Stimulated activated CD8-positive, alpha-beta memory T cell treated with anti-CD3 and anti-CD28 coated beads, Interleukin-7, amount 100 ng/mL, for 1 hour (primary cell): Measurements from ENCODE around the gene COG5.

Experiments used
- DNase-seq, 2 donors: peaks; one replicate each; pipeline ENCODE4 v3.0.0-alpha.2; 2020; ENCODE audit warnings: low read depth in 2 of 2

Gene COG5

DNA sequence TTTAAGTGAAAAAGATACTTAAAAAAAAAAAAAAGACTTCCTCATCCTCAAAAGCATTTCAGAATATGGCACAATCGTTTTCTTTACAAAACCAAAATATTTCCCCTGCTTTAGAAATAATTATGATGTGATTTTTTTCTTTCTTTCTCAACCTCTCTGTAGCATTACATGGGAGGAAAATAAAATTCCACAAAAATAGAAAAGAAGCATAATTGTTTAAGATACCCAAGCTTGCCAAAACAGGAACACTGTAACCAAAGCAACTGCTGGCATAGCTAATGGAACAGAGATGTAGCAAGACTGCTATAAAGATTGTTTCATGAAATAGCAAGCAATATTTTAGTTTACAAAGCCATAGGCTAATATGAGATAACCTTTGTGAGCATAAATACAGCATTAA is 169.4 kb downstream of the COG5 start:
- DNase-seq, result no peak

GRCh38 chr7:107392830-107393229 is 170.9 kb downstream of the COG5 start:
- DNase-seq, result no peak

DNA sequence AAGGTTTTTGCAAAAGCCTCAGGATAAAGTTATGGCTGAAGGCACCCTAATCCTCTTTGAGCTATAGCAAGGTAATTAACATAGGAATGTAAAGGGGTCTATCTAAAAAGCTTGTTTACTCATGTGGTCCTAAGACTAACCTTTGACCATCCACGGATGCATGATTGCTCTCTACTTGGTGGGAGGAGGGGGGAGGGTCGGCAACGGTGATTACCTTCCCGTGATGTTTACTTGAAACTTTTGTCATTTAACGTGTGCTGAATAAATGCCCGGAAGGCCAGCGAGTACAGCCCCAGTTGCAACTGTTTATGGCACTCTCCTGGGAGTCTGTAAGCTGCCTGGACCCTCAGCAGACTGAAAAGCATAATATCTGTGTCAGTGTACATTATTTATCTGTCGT is 172.8 kb downstream of the COG5 start:
- no peak for DNase-seq

GRCh38 chr7:107388604-107389003 is 175.1 kb downstream of the COG5 start:
- DNase-seq, result no peak

GRCh38 chr7:107387573-107388219 is 176.0 kb downstream of the COG5 start:
- no peak for DNase-seq

DNA sequence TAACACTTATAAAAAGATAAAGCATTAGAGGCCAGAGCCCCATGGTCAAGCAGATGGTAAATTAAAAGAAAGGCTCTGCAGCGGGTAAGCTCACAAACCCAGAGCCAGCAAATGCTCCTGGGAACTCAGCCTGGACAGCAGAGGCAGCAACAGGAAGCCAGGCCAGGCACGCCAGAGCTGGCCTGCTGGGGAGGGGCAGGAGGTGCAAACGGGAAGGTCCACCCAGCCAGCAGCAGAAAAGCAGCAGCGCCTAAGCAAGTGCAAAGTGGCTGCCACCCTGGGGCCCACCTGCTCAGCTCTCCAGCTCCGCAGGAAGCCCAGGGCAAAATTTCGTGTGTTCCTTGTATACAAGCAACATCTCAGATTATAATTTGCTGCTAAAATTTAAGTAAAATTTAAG is 176.6 kb downstream of the COG5 start:
- DNase-seq, result no peak

GRCh38 chr7:107386548-107387102 is 177.1 kb downstream of the COG5 start:
- DNase-seq, result no peak

GRCh38 chr7:107384025-107384424 is 179.7 kb downstream of the COG5 start:
- no peak for DNase-seq

GRCh38 chr7:107383203-107383602 is 180.5 kb downstream of the COG5 start:
- no peak for DNase-seq

DNA sequence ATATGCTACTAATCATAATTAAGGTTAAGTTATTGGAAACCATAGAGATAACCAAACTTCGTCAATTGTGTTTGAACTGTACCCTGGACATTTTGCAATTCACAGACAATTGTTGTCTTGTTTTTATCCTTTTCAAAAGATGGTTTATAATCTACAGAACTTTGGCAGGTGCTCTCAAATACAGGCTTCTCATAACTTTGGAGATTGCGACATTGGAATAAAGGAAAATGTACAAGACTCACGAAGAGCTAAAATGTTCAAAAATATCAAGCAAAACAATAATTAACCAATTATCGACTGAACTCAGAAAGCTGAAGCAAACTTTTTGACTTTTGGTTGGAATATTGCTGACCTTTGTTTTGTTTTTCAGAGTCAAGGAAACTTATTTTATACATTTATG is 182.3 kb downstream of the COG5 start:
- no peak for DNase-seq

DNA sequence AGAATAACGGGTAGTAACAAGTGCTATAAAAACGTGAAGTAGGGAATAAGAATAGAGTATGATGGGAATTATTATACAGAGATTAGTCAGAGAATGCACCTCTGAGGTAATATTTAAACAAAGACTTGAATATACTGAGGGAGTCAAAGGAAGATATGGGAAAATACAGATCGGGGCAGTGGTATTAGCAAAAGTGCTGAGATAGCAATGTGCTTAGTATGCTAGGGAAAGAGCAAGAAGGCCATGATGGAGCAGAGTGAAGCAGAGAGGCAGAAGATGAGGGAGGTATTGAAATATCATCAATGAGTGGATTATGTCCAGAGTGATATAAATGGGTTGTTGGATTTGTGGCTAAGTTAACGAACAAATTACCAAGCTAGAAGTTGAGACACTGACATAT is 190.4 kb downstream of the COG5 start:
- no peak for DNase-seq

GRCh38 chr7:107372298-107372697 is 191.4 kb downstream of the COG5 start:
- no peak for DNase-seq

GRCh38 chr7:107370816-107371215 is 192.9 kb downstream of the COG5 start:
- no peak for DNase-seq

DNA sequence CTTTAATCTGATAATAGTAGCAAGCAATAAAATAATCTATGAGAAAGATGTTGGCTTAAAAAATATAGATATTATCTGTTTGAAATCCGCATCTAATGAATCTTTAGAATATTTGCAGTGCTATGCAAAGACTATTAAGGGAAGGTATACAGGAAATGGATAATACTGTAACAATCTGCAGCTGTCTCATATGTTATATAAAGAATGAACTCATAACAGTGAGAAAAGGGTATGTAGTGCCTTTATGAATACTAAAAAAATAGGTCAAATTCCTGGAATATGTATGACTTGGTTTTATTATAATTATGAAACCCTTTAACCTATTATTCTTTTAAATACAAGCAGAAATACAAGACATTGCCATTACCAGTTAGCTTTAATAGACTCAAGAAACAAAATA is 198.9 kb downstream of the COG5 start:
- DNase-seq, result no peak

DNA sequence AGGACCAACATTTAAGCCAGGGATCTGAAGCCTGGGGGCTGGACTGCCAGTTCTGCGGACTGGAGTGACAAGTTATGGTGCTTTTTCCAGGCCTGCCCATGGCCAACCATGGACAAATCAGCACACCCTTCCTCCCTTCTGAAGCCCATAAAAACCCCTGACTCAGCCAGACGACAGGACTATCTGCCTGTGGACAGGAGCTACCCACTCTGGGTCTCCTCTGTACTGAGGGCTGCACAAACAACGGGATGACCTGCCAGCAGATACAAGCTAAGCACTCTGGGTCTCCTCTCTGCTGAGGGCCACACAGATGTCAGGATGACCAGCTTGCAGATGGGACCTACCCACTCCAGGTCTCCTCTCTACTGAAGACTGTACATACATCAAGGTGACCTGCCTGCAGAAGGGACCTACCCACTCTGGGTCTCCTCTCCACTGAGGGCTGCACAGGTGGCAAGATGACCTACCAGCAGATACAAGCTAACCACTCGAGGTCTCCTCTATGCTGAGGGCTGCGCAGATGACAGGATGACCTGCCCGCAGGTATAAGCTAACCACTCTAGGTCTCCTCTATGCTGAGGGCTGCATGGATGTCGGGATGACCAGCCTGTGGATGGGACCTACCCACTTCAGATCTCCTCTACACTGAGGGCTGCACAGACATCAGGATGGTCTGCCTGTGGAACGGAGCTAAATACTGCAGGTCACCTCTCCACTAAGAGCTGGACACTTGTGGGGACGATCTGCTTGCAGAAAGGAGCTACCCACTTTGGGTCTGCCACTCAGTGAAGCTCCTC is 204.0 kb downstream of the COG5 start:
- no peak for DNase-seq

GRCh38 chr7:107355616-107356015 is 208.1 kb downstream of the COG5 start:
- no peak for DNase-seq

DNA sequence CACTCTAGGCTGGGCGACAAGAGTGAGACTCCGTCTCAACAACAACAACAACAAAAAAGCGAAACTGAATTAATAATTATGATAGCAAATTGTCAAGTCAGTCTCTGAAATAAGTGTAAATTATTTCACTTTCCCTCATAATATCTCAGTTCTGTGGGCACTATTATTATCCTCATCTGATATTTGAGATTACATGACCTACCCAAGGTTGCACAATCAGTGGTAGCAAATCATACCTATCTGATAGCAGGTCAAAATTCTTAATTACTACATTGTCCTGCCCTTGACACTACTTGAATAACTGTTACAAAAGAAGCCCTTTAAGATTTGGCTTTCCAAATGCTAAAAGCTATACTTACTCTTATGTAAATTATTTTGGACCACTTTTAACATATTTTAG is 209.1 kb downstream of the COG5 start:
- DNase-seq, result no peak

GRCh38 chr7:107353701-107354100 is 210.0 kb downstream of the COG5 start:
- no peak for DNase-seq

- DNase-seq, result no peak
Measured at GRCh38 chr7:107345898-107346297, 217.8 kb downstream of the COG5 start.

DNA sequence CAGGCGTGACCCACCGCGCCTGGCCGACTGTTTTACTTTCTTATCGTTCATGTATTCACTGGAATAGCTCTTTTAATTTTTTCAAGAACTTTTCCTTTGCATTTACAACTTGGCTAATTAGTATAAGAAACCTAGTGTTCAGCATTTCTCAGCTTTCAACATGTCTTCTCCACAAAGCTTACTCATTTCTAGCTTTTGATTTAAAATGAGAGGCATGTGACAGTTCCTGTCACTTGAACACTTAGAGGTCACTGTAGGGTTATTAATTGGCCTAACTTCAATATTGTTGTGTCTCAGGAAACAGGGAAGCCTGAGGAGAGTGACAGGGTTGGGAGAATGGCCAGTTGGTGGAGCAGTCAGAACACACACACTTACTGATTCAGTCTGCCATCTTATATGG is 218.9 kb downstream of the COG5 start:
- no peak for DNase-seq

GRCh38 chr7:107344286-107344685 is 219.4 kb downstream of the COG5 start:
- DNase-seq, result no peak

DNA sequence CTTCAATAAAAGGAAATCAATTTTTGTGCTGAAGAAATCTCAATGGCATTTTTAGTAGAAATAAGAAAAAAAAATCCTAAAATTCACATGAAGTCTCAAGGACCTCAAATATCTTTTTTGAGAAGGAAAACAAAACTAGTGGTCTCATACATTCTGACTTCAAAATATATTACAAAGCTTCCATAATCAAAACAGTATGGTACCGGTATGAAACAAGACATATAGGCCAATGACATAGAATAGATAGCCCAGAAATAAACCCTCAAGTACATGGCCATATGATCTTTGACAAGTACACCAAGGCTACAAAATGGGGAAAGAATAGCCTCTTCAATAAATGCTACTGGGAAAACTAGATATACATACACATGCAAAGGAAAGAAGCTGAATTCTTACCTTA is 225.6 kb downstream of the COG5 start:
- no peak for DNase-seq
